ENCODE results near the gene NLGN2. TPM values are rescaled to one million over a fixed set of nuclear protein-coding genes. Genes with fewer than 3 reads are reported as not detected.

Gene NLGN2
- total RNA-seq, 3 donors from 2014 or later = 2.9 to 38.0 (median 6.7) TPM

DNA sequence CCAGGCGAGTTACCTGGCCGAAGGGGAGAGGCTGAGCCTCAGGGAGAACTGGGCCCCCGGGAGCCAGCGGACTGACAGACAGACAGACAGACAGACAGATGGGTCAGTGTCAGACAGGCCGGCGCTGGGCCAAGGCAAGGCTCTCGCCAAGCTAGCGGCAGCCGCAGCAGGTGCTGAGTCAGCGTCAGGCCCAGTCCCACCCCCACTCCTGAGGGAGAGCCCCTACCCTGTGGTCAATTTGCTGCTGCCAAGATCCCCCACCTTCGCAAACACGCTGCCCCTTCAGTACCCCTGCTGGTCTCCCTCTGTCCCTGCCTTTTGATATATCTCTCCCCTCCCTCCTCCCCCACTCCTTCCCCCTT is 33.2 kb downstream of the NLGN2 start:
- Histone ChIP-seq H3K9me3 (no peaks in the 10 kb centered on the region), H3K4me3 (no peak overlapping the region), H3K4me1 (ENCODE audit: low read depth) (peaks cover 31% of the 10 kb centered on the region), H3K36me3 (ENCODE audit: low read depth) (no peaks in the 10 kb centered on the region)
- no peak for ATAC-seq
- intact Hi-C loops (cut with DNase I, micrococcal nuclease) = no loop called here
- DNase-seq = no peak
- TF ChIP-seq, protein P1, sequence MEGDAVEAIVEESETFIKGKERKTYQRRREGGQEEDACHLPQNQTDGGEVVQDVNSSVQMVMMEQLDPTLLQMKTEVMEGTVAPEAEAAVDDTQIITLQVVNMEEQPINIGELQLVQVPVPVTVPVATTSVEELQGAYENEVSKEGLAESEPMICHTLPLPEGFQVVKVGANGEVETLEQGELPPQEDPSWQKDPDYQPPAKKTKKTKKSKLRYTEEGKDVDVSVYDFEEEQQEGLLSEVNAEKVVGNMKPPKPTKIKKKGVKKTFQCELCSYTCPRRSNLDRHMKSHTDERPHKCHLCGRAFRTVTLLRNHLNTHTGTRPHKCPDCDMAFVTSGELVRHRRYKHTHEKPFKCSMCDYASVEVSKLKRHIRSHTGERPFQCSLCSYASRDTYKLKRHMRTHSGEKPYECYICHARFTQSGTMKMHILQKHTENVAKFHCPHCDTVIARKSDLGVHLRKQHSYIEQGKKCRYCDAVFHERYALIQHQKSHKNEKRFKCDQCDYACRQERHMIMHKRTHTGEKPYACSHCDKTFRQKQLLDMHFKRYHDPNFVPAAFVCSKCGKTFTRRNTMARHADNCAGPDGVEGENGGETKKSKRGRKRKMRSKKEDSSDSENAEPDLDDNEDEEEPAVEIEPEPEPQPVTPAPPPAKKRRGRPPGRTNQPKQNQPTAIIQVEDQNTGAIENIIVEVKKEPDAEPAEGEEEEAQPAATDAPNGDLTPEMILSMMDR (IDR thresholded peaks at IDR 0.05) = no peak

DNA sequence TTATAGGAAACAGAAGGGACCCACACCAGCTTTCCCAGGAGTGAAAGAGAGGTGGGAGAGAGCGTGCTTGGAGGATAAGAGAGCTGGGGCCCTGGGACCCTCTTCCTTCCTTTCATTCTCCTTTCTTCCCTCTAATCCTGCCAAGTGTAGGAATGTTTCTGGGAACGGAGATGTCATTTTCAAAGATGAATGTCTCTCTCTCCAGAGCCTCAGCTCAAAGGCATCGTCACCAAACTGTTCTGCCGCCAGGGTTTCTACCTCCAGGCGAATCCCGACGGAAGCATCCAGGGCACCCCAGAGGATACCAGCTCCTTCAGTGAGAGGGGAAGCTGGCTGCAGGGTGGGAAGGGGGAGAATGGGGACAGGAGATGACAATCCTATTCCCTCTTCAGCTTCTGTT is 33.6 kb downstream of the NLGN2 start:
- intact Hi-C loops (cut with DNase I, micrococcal nuclease) = no loop called here
- ATAC-seq = no peak
- TF ChIP-seq, protein P1 (IDR thresholded peaks at IDR 0.05) = no peak
- no peak overlapping the region for H3K4me3 ChIP-seq
- H3K4me1 ChIP-seq (ENCODE audit: low read depth) = peaks cover 31% of the 10 kb centered on the region
- no peaks in the 10 kb centered on the region for H3K9me3 ChIP-seq
- no peak for DNase-seq
- no peaks in the 10 kb centered on the region for H3K36me3 ChIP-seq (ENCODE audit: low read depth)

DNA sequence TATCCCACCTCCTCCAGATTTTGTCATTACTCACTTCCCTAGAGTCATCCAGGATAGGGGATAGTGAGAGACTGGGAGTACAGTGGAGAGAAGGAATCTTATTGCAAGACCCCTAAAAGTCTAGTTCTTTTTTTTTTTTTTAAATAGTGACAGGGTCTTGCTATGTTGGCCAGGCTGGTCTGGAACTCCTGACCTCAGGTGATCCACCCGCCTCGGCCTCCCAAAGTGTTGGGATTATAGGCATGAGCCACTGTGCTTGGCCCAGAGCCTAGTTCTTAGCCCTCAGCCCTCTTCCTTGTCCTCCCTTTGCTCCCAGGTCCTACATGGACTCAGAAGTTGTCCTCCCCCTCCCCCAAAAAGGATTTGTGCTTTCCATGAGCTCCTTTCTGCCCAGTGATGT is 34.5 kb downstream of the NLGN2 start:
- Histone ChIP-seq H3K4me1 (ENCODE audit: low read depth) (peaks cover 30% of the 10 kb centered on the region), H3K36me3 (ENCODE audit: low read depth) (no peaks in the 10 kb centered on the region), H3K9me3 (no peaks in the 10 kb centered on the region), H3K4me3 (no peak overlapping the region)
- intact Hi-C loops (cut with DNase I, micrococcal nuclease) = no loop called here
- ATAC-seq = no peak
- DNase-seq = no peak
- TF ChIP-seq, protein P1 (IDR thresholded peaks at IDR 0.05) = no peak

GRCh38 chr17:7443499-7444485 is 36.1 kb downstream of the NLGN2 start:
- Histone ChIP-seq H3K4me1 (ENCODE audit: low read depth) (peaks cover 20% of the 10 kb centered on the region), H3K36me3 (ENCODE audit: low read depth) (no peaks in the 10 kb centered on the region), H3K4me3 (no peak overlapping the region), H3K9me3 (no peaks in the 10 kb centered on the region)
- ATAC-seq (no peak), DNase-seq (no peak)
- intact Hi-C loops (cut with DNase I, micrococcal nuclease) = no loop called here
- TF ChIP-seq, protein P1 (IDR thresholded peaks at IDR 0.05) = no peak

DNA sequence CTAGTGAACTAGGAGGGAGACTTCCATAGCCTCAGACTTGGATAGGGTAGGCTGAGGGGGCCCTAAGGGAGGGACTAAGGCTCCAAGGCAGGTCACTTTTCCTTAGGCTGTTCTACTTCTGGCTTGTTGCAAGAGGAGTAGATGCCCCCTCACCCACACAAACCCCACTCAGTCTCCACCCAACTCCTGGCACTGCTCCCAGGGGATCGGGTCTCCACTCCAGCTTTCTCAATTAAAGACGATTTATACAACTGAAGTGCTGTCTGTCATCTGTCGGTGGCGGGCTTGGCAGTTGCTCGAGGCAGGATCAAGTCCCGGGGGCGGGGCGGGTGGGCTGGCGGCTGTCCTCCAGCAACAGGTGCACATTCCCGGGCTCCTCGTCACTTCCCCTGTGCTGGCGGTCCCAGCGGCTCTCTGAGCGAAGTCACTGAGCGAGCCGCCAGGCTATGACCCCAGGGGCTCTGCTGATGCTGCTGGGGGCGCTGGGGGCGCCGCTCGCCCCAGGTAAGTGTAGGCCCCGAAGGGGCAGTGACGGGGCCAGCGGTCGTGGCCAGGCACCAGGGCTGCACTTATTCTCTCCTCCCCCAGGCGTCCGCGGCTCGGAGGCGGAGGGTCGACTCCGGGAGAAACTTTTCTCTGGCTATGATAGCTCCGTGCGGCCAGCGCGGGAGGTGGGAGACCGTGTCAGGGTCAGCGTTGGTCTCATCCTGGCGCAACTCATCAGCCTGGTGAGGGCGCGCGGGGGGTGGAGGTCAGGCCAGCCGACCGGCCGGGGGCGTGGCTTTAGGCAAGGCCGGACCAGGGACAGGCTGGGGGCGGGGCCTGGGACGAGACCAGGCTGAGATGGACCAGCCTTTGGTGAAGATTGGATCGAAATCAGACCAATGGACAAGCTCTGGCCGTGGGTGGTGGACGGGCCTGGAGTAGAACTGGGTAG is 37.3 kb downstream of the NLGN2 start, which contains the start of gene CHRNB1:
TSS of gene CHRNB1 (plus strand) at position 380 of the 937 bp plus-strand sequence. CDS start at position 447, 67 bp downstream.
- Histone ChIP-seq H3K36me3 (ENCODE audit: low read depth) (no peaks in the 10 kb centered on the region), H3K9me3 (no peaks in the 10 kb centered on the region), H3K4me1 (ENCODE audit: low read depth) (peaks cover 14% of the 10 kb centered on the region), H3K4me3 (no peak within 1 kb of the TSS)
- TF ChIP-seq, protein P1 (IDR thresholded peaks at IDR 0.05) = no peak
- intact Hi-C loops (cut with DNase I, micrococcal nuclease) = no loop called here
- peak; percentile 86 to 88 (median 87) for DNase-seq
- ATAC-seq = peak; percentile 88
